SK-N-SH (cell line): Measurements from ENCODE around the gene EIF4H. TPM values are rescaled to one million over a fixed set of nuclear protein-coding genes. Genes with fewer than 3 reads are reported as not detected.

Source experiments
- CTCF ChIA-PET: fragments of 300-600, 350-600 bp; formaldehyde crosslinking; extraction: SDS; loops from one replicate; lab custom pipeline; 2021; lab: Yijun Ruan, JAX
- POLR2A ChIA-PET: fragments of 350-600 bp; sonication (Branson Sonifier 250); formaldehyde crosslinking; extraction: SDS; loops from one replicate; lab custom pipeline; 2020; ENCODE audit warnings: antibody characterized with exemption, inconsistent platforms; lab: Yijun Ruan, JAX
- DNase-seq: peaks from one replicate; pipeline ENCODE4 v3.0.0; 2012
- H2AFZ ChIP-seq: fragments of 200-600 bp; sonication (generic); 2 replicates; pipeline ENCODE4 v1.8.1; 2016; ENCODE audit warnings: antibody characterized with exemption, mild to moderate bottlenecking, low read depth
- H3F3A ChIP-seq: fragments of 200-600 bp; sonication (generic); replicated peaks from 2 replicates; pipeline ENCODE3; 2016; ENCODE audit warnings: antibody characterized with exemption, mild to moderate bottlenecking; ENCODE audit not compliant: insufficient read depth
- H3K27ac ChIP-seq, 2 experiments: fragments of 200-500 bp in 1 of 2; fragments of 200-600 bp in 1 of 2; sonication (Bioruptor generic) in 1 of 2; sonication (generic), shearing (Covaris generic) in 1 of 2; 2 replicates each; pipeline versions ENCODE4 v1.5.1 to v1.6.1; 2014 to 2016; ENCODE audit warnings: low read depth in 2 of 2, inconsistent platforms in 1 of 2, low read length in 1 of 2, mild to moderate bottlenecking in 1 of 2, mixed read lengths in 1 of 2
- H3K27me3 ChIP-seq: fragments of 200-600 bp; sonication (generic), shearing (Covaris generic); 2 replicates; pipeline ENCODE4 v1.6.1; 2016; ENCODE audit warnings: mixed run types; ENCODE audit not compliant: insufficient read depth
- H3K36me3 ChIP-seq, 2 experiments: fragments of 200-500 bp in 1 of 2; fragments of 200-600 bp in 1 of 2; sonication (Bioruptor generic) in 1 of 2; sonication (generic) in 1 of 2; replicated peaks in 1 of 2; 2 replicates each; pipeline versions ENCODE3 to v1.5.1; 2014 to 2016; ENCODE audit warnings: low read length in 1 of 2, mild to moderate bottlenecking in 1 of 2; ENCODE audit not compliant: insufficient read depth in 2 of 2, control insufficient read depth in 1 of 2
- H3K4me1 ChIP-seq, 2 experiments: fragments of 200-500 bp in 1 of 2; fragments of 200-600 bp in 1 of 2; sonication (Bioruptor generic) in 1 of 2; sonication (generic), shearing (Covaris generic) in 1 of 2; 2 replicates each; pipeline versions ENCODE4 v1.5.1 to v1.6.1; 2014 to 2016; ENCODE audit warnings: low read depth in 1 of 2, low read length in 1 of 2, mixed run types in 1 of 2; ENCODE audit not compliant: insufficient read depth in 2 of 2, control insufficient read depth in 1 of 2
- H3K4me2 ChIP-seq: fragments of 200-600 bp; sonication (generic), shearing (Covaris generic); 2 replicates; pipeline ENCODE4 v1.6.1; 2017; ENCODE audit warnings: mixed run types
- H3K4me3 ChIP-seq, 2 experiments: fragments of 200-500 bp in 1 of 2; fragments of 200-600 bp in 1 of 2; sonication (Bioruptor generic) in 1 of 2; sonication (generic), shearing (Covaris generic) in 1 of 2; 2 replicates each; pipeline versions ENCODE4 v1.5.1 to v1.8.1; 2014 to 2016; ENCODE audit warnings: low read depth in 2 of 2, inconsistent platforms in 1 of 2, low read length in 1 of 2, mild to moderate bottlenecking in 1 of 2, mixed read lengths in 1 of 2, moderate library complexity in 1 of 2
- H3K79me2 ChIP-seq: fragments of 200-600 bp; sonication (generic); 2 replicates; pipeline ENCODE4 v1.8.1; 2017; ENCODE audit warnings: mild to moderate bottlenecking; ENCODE audit not compliant: insufficient read depth
- H3K9ac ChIP-seq: fragments of 200-600 bp; sonication (generic); 2 replicates; pipeline ENCODE4 v1.6.1; 2017; ENCODE audit warnings: mixed run types
- H3K9me2 ChIP-seq: fragments of 200-600 bp; sonication (generic); 2 replicates; pipeline ENCODE4 v1.6.1; 2017; ENCODE audit warnings: mixed run types
- H3K9me3 ChIP-seq: fragments of 200-600 bp; sonication (generic); 2 replicates; pipeline ENCODE4 v1.6.1; 2017; ENCODE audit warnings: mixed run types, mild to moderate bottlenecking, moderate library complexity
- H4K20me1 ChIP-seq: fragments of 200-600 bp; sonication (generic); 2 replicates; pipeline ENCODE4 v1.6.1; 2017; ENCODE audit warnings: mild to moderate bottlenecking, mixed run types; ENCODE audit not compliant: insufficient read depth
- CHD2 ChIP-seq: fragments of 150-350 bp; IDR thresholded peaks from 2 replicates; pipeline ENCODE4 v1.6.1; 2018; ENCODE audit warnings: low read length; ENCODE audit not compliant: partially characterized antibody
- ELF1 ChIP-seq: IDR thresholded peaks from 2 replicates; pipeline ENCODE4 v1.4.0; 2012
- EZH2phosphoT487 ChIP-seq: fragments of 200-600 bp; sonication (generic); IDR thresholded peaks from 2 replicates; pipeline ENCODE4 v1.6.1; 2017; ENCODE audit warnings: low read depth, mixed run types, mild to moderate bottlenecking, antibody characterized with exemption, moderate library complexity, borderline replicate concordance
- FOSL2 ChIP-seq: IDR thresholded peaks from 2 replicates; pipeline ENCODE4 v1.4.0; 2012; ENCODE audit warnings: low read depth, mild to moderate bottlenecking, moderate library complexity, borderline replicate concordance
- FOXJ3 ChIP-seq: sonication (generic); formaldehyde crosslinking; IDR thresholded peaks from 2 replicates; pipeline ENCODE4 v1.5.1; 2020; ENCODE audit warnings: mild to moderate bottlenecking, missing genetic modification reagents
- GATA2 ChIP-seq: sonication (generic); formaldehyde crosslinking; IDR thresholded peaks from 2 replicates; pipeline ENCODE4 v1.5.0; 2020; ENCODE audit warnings: mild to moderate bottlenecking, missing genetic modification reagents
- IRF3 ChIP-seq: fragments of 150-350 bp; IDR thresholded peaks from 2 replicates; pipeline ENCODE4 v1.6.1; 2016; ENCODE audit warnings: mild to moderate bottlenecking, low read depth, low read length
- MEF2A ChIP-seq: IDR thresholded peaks from 2 replicates; pipeline ENCODE4 v1.4.0; 2012; ENCODE audit warnings: low read depth, borderline replicate concordance
- MXI1 ChIP-seq: IDR thresholded peaks from 2 replicates; pipeline ENCODE4 v1.6.1; 2012; ENCODE audit warnings: mild to moderate bottlenecking, low read depth, low read length, improper control_type of control experiment
- NFIC ChIP-seq: IDR thresholded peaks from 2 replicates; pipeline ENCODE4 v1.4.0; 2012; ENCODE audit warnings: borderline replicate concordance
- NRF1 ChIP-seq: IDR thresholded peaks from 2 replicates; pipeline ENCODE4 v1.6.1; 2012; ENCODE audit warnings: low read depth, mild to moderate bottlenecking, low read length
- PBX3 ChIP-seq: IDR thresholded peaks from 2 replicates; pipeline ENCODE4; 2012
- RXRA ChIP-seq: IDR thresholded peaks from 2 replicates; pipeline ENCODE4 v1.4.0; 2012; ENCODE audit warnings: low read depth, mild to moderate bottlenecking, borderline replicate concordance
- TAF1 ChIP-seq: IDR thresholded peaks from 2 replicates; pipeline ENCODE4 v1.6.1; 2012; ENCODE audit warnings: low read depth, mild to moderate bottlenecking, low read length, moderate library complexity, borderline replicate concordance
- WGBS: methylation state at CpG from one replicate; pipeline ENCODE4 v1.1.6; 2017; ENCODE audit warnings: low lambda C conversion rate; 5-methylcytosine and 5-hydroxymethylcytosine counted together
- polyA plus RNA-seq, 3 experiments: library from polyadenylated mRNA; depleted of rRNA; stranded (reverse); fragments of >200 nt; gene quantifications; 2 replicates each; pipeline ENCODE4 v1.2.3, GENCODE V29; 2012
- TF ChIP-seq, protein P1 (sequence below): IDR thresholded peaks from 2 replicates; pipeline ENCODE4 v1.4.0; 2012; ENCODE audit warnings: low read depth
- TF ChIP-seq, protein P2 (sequence below): fragments of 150-350 bp; IDR thresholded peaks from 2 replicates; pipeline ENCODE4 v1.6.1; 2017; ENCODE audit warnings: antibody characterized with exemption, low read length, low read depth, borderline replicate concordance
- TF ChIP-seq, protein P3 (sequence below): IDR thresholded peaks from 2 replicates; pipeline ENCODE4 v1.4.0; 2012; ENCODE audit warnings: low read depth, borderline replicate concordance

EIF4H gene
- polyA plus RNA-seq, 1 of the 3 experiments (the other 2 are of a cell fraction) = 468 TPM

DNA sequence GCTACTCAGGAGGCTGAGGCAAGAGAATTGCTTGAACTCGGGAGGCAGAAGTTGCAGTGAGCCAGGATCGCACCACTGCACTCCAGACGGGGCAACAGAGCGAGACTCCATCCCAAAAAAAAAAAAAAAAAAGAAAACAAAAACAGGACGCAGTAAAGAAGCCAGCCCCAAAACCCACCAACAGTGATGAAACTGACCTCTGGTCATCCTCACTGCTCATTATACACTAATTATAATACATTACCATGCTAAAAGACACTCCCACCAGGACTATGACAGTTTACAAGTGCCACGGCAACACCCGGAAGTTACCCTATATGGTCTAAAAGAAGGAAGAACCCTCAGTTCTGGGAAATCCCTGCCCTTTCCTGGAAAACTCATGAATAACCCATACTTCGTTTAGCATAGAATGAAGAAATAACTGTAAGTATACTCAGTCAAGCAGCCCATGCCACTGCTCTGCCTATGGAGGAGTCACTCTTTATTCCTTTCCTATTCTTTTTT lies 40.0 kb upstream of the EIF4H start (continued):
- TF ChIP-seq FOSL2 (no peak), PBX3 (no peak)
- TF ChIP-seq, all 33 proteins: peak for 0

- no peak overlapping the region for H3K27ac ChIP-seq
- H3F3A ChIP-seq = no peaks in the 10 kb centered on the region
- no peaks in the 10 kb centered on the region for H3K27me3 ChIP-seq
- no peaks in the 10 kb centered on the region for H3K79me2 ChIP-seq
- no peak overlapping the region for H3K4me3 ChIP-seq
- H3K36me3 ChIP-seq = no peaks in the 10 kb centered on the region
- CTCF ChIA-PET = interaction anchor here (1.3 to 1.4 kb wide), 2 partner anchors 10 to 11 kb away, joined by 3 to 5 read pairs; no protein-coding TSS in a partner anchor
- H2AFZ ChIP-seq = no peak overlapping the region
- no peaks in the 10 kb centered on the region for H3K9me2 ChIP-seq
- no peak for DNase-seq
- H3K9ac ChIP-seq = no peak overlapping the region
- H4K20me1 ChIP-seq = no peaks in the 10 kb centered on the region
- 93% methylated on average over 12 of the region's 12 CpGs for WGBS
- POLR2A ChIA-PET = no interaction called here
- peaks cover 0 to 3% of the 10 kb centered on the region in 2 experiments; a peak in 1 of 4 replicates for H3K4me1 ChIP-seq
- TF ChIP-seq FOSL2 (no peak), MXI1 (no peak), IRF3 (no peak), MEF2A (no peak), RXRA (no peak), EZH2phosphoT487 (no peak), CHD2 (no peak), GATA2 (CRISPR knock-in tag) (no peak), NFIC (no peak), NRF1 (no peak), FOXJ3 (CRISPR knock-in tag) (no peak), TAF1 (no peak), ELF1 (no peak)
- TF ChIP-seq, protein P1, sequence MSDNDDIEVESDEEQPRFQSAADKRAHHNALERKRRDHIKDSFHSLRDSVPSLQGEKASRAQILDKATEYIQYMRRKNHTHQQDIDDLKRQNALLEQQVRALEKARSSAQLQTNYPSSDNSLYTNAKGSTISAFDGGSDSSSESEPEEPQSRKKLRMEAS = no peak
- TF ChIP-seq, protein P2, sequence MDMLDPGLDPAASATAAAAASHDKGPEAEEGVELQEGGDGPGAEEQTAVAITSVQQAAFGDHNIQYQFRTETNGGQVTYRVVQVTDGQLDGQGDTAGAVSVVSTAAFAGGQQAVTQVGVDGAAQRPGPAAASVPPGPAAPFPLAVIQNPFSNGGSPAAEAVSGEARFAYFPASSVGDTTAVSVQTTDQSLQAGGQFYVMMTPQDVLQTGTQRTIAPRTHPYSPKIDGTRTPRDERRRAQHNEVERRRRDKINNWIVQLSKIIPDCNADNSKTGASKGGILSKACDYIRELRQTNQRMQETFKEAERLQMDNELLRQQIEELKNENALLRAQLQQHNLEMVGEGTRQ = no peak
- TF ChIP-seq, protein P3, sequence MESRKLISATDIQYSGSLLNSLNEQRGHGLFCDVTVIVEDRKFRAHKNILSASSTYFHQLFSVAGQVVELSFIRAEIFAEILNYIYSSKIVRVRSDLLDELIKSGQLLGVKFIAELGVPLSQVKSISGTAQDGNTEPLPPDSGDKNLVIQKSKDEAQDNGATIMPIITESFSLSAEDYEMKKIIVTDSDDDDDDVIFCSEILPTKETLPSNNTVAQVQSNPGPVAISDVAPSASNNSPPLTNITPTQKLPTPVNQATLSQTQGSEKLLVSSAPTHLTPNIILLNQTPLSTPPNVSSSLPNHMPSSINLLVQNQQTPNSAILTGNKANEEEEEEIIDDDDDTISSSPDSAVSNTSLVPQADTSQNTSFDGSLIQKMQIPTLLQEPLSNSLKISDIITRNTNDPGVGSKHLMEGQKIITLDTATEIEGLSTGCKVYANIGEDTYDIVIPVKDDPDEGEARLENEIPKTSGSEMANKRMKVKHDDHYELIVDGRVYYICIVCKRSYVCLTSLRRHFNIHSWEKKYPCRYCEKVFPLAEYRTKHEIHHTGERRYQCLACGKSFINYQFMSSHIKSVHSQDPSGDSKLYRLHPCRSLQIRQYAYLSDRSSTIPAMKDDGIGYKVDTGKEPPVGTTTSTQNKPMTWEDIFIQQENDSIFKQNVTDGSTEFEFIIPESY = no peak
- no peak overlapping the region for H3K4me2 ChIP-seq
- H3K9me3 ChIP-seq = no peaks in the 10 kb centered on the region
Observed at GRCh38 chr7:74138334-74138867, 35.8 kb upstream of the EIF4H start.
